GM12801 (cell line): ENCODE measurements around the gene NACAD.

Experiments used
- CTCF ChIP-seq: IDR thresholded peaks from one replicate; pipeline ENCODE4 v1.5.1; 2011; ENCODE audit warnings: control low read depth; ENCODE audit not compliant: insufficient read length; ENCODE audit errors: extremely low read depth

The NACAD gene

GRCh38 chr7:45080265-45080957, 8.4 kb downstream of the NACAD start:
- no peak for TF ChIP-seq CTCF

- no peak for TF ChIP-seq CTCF
These were observed 10.6 kb downstream of the NACAD start for GRCh38 chr7:45078125-45078681.

DNA sequence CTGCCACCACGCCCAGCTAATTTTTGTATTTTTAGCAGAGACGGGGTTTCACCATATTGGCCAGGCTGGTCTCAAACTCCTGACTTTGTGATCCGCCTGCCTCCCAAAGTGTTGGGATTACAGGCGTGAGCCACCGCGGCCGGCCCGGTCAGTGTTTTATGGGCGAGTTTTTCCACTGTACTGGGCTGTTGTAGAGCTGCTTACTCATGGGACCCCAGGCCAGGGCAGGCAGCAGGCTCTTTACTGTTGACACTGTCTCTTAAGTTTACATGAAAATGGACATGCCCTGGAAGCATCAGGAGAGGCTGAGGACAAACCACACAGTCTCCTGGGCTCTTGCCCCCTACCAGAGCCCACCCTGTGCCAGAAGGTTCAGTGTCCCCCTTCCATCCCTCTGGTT, 11.2 kb downstream of the NACAD start:
- TF ChIP-seq CTCF: no peak

DNA sequence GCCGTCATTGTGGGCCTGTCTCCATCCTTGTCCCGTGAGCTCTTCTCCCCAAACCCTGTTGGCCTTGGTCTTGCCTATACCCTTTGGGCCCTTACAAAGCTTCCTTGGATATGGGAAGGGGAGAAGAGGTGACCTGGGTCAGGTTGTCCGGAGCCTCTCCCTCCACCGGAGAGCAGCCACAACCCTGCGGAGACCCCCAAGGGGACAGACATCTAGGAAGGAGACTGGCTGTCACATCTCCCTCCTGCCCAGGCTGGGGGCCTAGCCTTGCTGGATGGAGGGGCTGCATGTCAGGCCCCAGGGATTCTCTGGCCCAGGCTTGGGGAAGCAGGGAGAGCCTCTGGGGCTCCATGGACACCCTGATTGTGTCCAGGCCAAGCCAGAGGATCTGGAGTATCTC, 11.8 kb downstream of the NACAD start:
- TF ChIP-seq CTCF: no peak

DNA sequence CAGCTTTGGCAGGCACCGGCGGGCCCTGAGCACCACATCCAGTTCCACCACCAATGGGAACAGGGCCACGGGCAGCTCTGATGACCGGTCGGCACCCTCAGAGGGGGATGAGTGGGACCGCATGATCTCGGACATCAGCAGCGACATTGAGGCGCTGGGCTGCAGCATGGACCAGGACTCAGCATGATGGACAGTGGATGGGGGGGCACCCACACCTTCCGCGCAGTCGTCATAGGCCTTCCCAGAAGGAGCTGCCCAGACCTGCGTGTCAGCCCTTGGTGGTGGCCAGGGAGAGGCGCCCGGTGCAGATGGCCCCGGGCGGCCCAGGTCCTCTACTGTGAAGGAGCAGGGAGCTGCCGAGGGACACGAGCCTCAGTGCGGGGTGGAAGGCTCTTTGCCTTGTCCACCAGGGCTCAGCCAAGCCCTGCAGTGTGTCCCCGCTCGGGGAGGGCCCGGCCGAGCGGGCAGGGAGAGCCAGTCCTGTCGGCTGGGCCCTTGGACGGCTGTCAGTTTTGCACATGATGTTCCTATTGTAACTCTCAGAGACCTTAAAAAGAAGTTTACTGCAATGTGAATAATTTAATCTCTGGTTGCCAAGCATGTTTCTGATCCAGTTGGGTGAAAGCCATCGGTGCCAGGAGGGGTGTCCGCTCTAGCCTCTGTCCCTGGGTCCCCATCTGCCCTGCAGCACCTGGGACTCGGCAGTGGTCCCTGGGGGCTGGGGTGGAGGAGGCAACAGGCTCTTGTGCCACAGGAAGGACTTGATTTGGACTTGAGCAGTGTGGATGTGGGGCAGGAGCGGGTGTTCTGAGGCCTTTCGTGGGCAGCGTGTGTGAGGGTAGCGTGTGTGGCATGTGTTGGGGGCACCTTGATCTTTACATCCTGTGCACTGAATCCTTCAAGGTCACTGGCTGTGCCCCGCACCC, 12.6 kb downstream of the NACAD start:
- no peak for TF ChIP-seq CTCF

GRCh38 chr7:45075355-45075644, 13.5 kb downstream of the NACAD start:
- TF ChIP-seq CTCF: no peak

- no peak for TF ChIP-seq CTCF
These were observed 14.0 kb downstream of the NACAD start for GRCh38 chr7:45074528-45075354.
